H9 (cell line): ENCODE results near the gene GPC6. TPM values are rescaled to one million over a fixed set of nuclear protein-coding genes. Genes with fewer than 3 reads are reported as not detected.

ENCODE experiments used
- DNase-seq: peaks from one replicate; pipeline ENCODE4 v3.0.0-alpha.2; 2017
- H2AFZ ChIP-seq: one replicate; pipeline ENCODE4 v1.6.1; 2013; ENCODE audit warnings: mild to moderate bottlenecking, low read length, control low read depth, moderate library complexity
- H2AK5ac ChIP-seq: 2 replicates; pipeline ENCODE4 v1.6.1; 2013; ENCODE audit warnings: low read length, control low read depth, mixed read lengths; ENCODE audit not compliant: insufficient read length
- H2BK120ac ChIP-seq: one replicate; pipeline ENCODE4 v1.6.1; 2013; ENCODE audit warnings: low read depth, mild to moderate bottlenecking, low read length, control low read depth, inconsistent platforms; ENCODE audit not compliant: poor library complexity, severe bottlenecking
- H2BK12ac ChIP-seq: 2 replicates; pipeline ENCODE4 v1.6.1; 2013; ENCODE audit warnings: low read length, control low read depth, mixed read lengths, low read depth; ENCODE audit not compliant: insufficient read length
- H2BK15ac ChIP-seq: 2 replicates; pipeline ENCODE4 v1.6.1; 2013; ENCODE audit warnings: low read depth, low read length, control low read depth
- H2BK20ac ChIP-seq: one replicate; pipeline ENCODE4 v1.6.1; 2013; ENCODE audit warnings: low read depth, mild to moderate bottlenecking, low read length, control low read depth, inconsistent platforms; ENCODE audit not compliant: poor library complexity, severe bottlenecking
- H2BK5ac ChIP-seq: 2 replicates; pipeline ENCODE4 v1.6.1; 2013; ENCODE audit warnings: low read length, control low read depth, mixed read lengths; ENCODE audit not compliant: insufficient read length
- H3K14ac ChIP-seq: 2 replicates; pipeline ENCODE4 v1.6.1; 2013; ENCODE audit warnings: low read length, control low read depth; ENCODE audit not compliant: insufficient read depth
- H3K18ac ChIP-seq: 2 replicates; pipeline ENCODE4 v1.6.1; 2013; ENCODE audit warnings: low read depth, mild to moderate bottlenecking, mixed read lengths, low read length, control low read depth; ENCODE audit not compliant: insufficient read length
- H3K23ac ChIP-seq: 2 replicates; pipeline ENCODE4 v1.6.1; 2013; ENCODE audit warnings: low read length, control low read depth, mixed read lengths, low read depth; ENCODE audit not compliant: insufficient read length
- H3K23me2 ChIP-seq: 2 replicates; pipeline ENCODE4 v1.6.1; 2013; ENCODE audit warnings: low read depth, mild to moderate bottlenecking, mixed read lengths, low read length, control low read depth; ENCODE audit not compliant: insufficient read length, poor library complexity, severe bottlenecking
- H3K27ac ChIP-seq: 2 replicates; pipeline ENCODE4 v1.5.1; 2013; ENCODE audit warnings: low read length, control low read depth, mixed read lengths, low read depth; ENCODE audit not compliant: insufficient read length
- H3K27me3 ChIP-seq: 2 replicates; pipeline ENCODE4 v1.6.1; 2013; ENCODE audit warnings: low read length, control low read depth, inconsistent platforms; ENCODE audit not compliant: insufficient read depth
- H3K4ac ChIP-seq: 2 replicates; pipeline ENCODE4 v1.6.1; 2013; ENCODE audit warnings: low read depth, mild to moderate bottlenecking, control low read depth, inconsistent platforms, low read length, moderate library complexity
- H3K4me1 ChIP-seq: 2 replicates; pipeline ENCODE4 v1.6.1; 2013; ENCODE audit warnings: low read length, control low read depth, inconsistent platforms; ENCODE audit not compliant: insufficient read depth
- H3K4me2 ChIP-seq: 2 replicates; pipeline ENCODE4 v1.6.1; 2013; ENCODE audit warnings: low read length, control low read depth, mixed read lengths; ENCODE audit not compliant: insufficient read length, insufficient read depth
- H3K56ac ChIP-seq: 2 replicates; pipeline ENCODE4 v1.6.1; 2013; ENCODE audit warnings: low read depth, mild to moderate bottlenecking, mixed read lengths, low read length, control low read depth; ENCODE audit not compliant: insufficient read length
- H3K79me1 ChIP-seq: 2 replicates; pipeline ENCODE4 v1.6.1; 2013; ENCODE audit warnings: low read depth, mild to moderate bottlenecking, moderate library complexity, low read length, control low read depth, inconsistent platforms; ENCODE audit not compliant: insufficient read depth, poor library complexity, severe bottlenecking
- H3K79me2 ChIP-seq: 2 replicates; pipeline ENCODE4 v1.6.1; 2013; ENCODE audit warnings: low read length, control low read depth, inconsistent platforms; ENCODE audit not compliant: insufficient read depth
- H3K9ac ChIP-seq: 2 replicates; pipeline ENCODE4 v1.6.1; 2013; ENCODE audit warnings: low read length, control low read depth, mixed read lengths; ENCODE audit not compliant: insufficient read length; ENCODE audit errors: extremely low read depth
- H3K9me3 ChIP-seq: one replicate; pipeline ENCODE4 v1.6.1; 2013; ENCODE audit warnings: low read depth, low read length, inconsistent platforms; ENCODE audit not compliant: control insufficient read depth
- H3T11ph ChIP-seq: one replicate; pipeline ENCODE4 v1.6.1; 2013; ENCODE audit warnings: mild to moderate bottlenecking, low read length, control low read depth, inconsistent platforms
- H4K20me1 ChIP-seq: one replicate; pipeline ENCODE4 v1.6.1; 2013; ENCODE audit not compliant: control insufficient read depth, insufficient read length, insufficient read depth
- H4K5ac ChIP-seq: 2 replicates; pipeline ENCODE4 v1.6.1; 2013; ENCODE audit warnings: low read depth, mild to moderate bottlenecking, mixed read lengths, low read length, control low read depth; ENCODE audit not compliant: insufficient read length
- H4K8ac ChIP-seq: replicated peaks from 2 replicates; pipeline ENCODE4 v1.6.1; 2013; ENCODE audit warnings: low read length, control low read depth, mixed read lengths, low read depth; ENCODE audit not compliant: insufficient read length
- H4K91ac ChIP-seq: 2 replicates; pipeline ENCODE4 v1.6.1; 2013; ENCODE audit warnings: low read depth, mild to moderate bottlenecking, moderate library complexity, mixed read lengths, low read length, control low read depth; ENCODE audit not compliant: insufficient read length
- H3K27ac Mint-ChIP-seq, 3 experiments: 2 replicates in 2 of 3; 3 replicates in 1 of 3; pipeline ENCODE4 v1.8.0; 2020 to 2021; ENCODE audit warnings: mixed read lengths in 3 of 3, mild to moderate bottlenecking in 1 of 3, moderate library complexity in 1 of 3
- H3K27me3 Mint-ChIP-seq: 2 replicates; pipeline ENCODE4 v1.8.0; 2021; ENCODE audit warnings: low read depth, mild to moderate bottlenecking, moderate library complexity, mixed read lengths
- H3K36me3 Mint-ChIP-seq, 3 experiments: 2 replicates in 2 of 3; 3 replicates in 1 of 3; pipeline ENCODE4 v1.8.0; 2020 to 2021; ENCODE audit warnings: low read depth in 3 of 3, mixed read lengths in 3 of 3; ENCODE audit not compliant: insufficient read depth in 1 of 3
- H3K4me1 Mint-ChIP-seq, 2 experiments: 2 replicates each; pipeline ENCODE4 v1.8.0; 2020; ENCODE audit warnings: mixed read lengths in 2 of 2
- H3K4me3 Mint-ChIP-seq, 2 experiments: 2 replicates in 1 of 2; 3 replicates in 1 of 2; pipeline ENCODE4 v1.8.0; 2020 to 2021; ENCODE audit warnings: mild to moderate bottlenecking in 2 of 2, mixed read lengths in 2 of 2, moderate library complexity in 1 of 2
- H3K9me3 Mint-ChIP-seq, 2 experiments: 2 replicates in 1 of 2; 3 replicates in 1 of 2; pipeline ENCODE4 v1.8.0; 2020; ENCODE audit warnings: mild to moderate bottlenecking in 2 of 2, mixed read lengths in 2 of 2, moderate library complexity in 1 of 2
- WGBS: extraction: QIAGEN DNeasy Blood & Tissue Kit; methylation state at CpG from one replicate; pipeline ENCODE4 v1.1.7; 2013; ENCODE audit warnings: missing lambda C conversion rate, low lambda C conversion rate, mixed read lengths; ENCODE audit not compliant: insufficient read length; ENCODE audit errors: extremely low coverage; 5-methylcytosine and 5-hydroxymethylcytosine counted together
- total RNA-seq: library from RNA; stranded (reverse); gene quantifications from 2 replicates; pipeline ENCODE4 v1.2.1, GENCODE V29; 2021
- TF ChIP-seq, protein P1 (sequence below): fragments of 200-600 bp; sonication (generic); conservative IDR thresholded peaks from 3 replicates; pipeline ENCODE4 v1.8.0; 2021; ENCODE audit warnings: antibody characterized with exemption, mild to moderate bottlenecking

GPC6 gene
- total RNA-seq, 1 experiment from 2014 or later: 15.6 TPM

DNA sequence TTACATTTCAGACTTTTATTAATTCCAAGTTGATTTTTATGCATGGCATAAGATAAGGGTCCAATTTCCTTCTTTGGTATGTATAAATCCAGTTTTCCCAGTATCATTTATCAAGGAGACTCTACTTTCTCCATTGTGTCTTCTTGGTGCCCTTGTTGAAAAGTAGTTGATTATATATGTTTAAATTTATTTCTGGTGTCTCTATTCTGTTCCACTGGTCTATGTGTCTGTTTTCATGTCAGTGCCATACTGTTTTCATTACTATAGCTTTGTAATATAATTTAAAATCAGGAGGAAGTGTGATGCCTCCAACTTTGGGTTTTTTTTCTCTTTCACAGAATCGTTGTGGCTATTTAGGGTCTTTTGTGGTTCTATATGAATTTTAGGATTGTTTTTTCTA lies 1019.9 kb downstream of the GPC6 start:
- no peak overlapping the region for H2AFZ ChIP-seq
- DNase-seq: no peak
- no peak overlapping the region for H4K8ac ChIP-seq
- no peak overlapping the region for H3K4ac ChIP-seq
- no peak overlapping the region for H3K23ac ChIP-seq
- H2BK12ac ChIP-seq: no peak overlapping the region
- no peaks in the 10 kb centered on the region for H3K23me2 ChIP-seq
- H3K79me2 ChIP-seq: no peaks in the 10 kb centered on the region
- no peak overlapping the region for H2BK120ac ChIP-seq
- no peak overlapping the region for H4K91ac ChIP-seq
- no peak overlapping the region for H4K5ac ChIP-seq
- no peaks in the 10 kb centered on the region for H4K20me1 ChIP-seq
- H3K4me2 ChIP-seq: no peak overlapping the region
- H3K4me3 Mint-ChIP-seq: no peak overlapping the region
- H2BK20ac ChIP-seq: no peak overlapping the region
- H3K9ac ChIP-seq: no peak overlapping the region
- TF ChIP-seq, protein P1, sequence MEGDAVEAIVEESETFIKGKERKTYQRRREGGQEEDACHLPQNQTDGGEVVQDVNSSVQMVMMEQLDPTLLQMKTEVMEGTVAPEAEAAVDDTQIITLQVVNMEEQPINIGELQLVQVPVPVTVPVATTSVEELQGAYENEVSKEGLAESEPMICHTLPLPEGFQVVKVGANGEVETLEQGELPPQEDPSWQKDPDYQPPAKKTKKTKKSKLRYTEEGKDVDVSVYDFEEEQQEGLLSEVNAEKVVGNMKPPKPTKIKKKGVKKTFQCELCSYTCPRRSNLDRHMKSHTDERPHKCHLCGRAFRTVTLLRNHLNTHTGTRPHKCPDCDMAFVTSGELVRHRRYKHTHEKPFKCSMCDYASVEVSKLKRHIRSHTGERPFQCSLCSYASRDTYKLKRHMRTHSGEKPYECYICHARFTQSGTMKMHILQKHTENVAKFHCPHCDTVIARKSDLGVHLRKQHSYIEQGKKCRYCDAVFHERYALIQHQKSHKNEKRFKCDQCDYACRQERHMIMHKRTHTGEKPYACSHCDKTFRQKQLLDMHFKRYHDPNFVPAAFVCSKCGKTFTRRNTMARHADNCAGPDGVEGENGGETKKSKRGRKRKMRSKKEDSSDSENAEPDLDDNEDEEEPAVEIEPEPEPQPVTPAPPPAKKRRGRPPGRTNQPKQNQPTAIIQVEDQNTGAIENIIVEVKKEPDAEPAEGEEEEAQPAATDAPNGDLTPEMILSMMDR: no peak
- no peak overlapping the region for H2BK5ac ChIP-seq
- H2AK5ac ChIP-seq: no peak overlapping the region
- no peaks in the 10 kb centered on the region for H3K4me1 ChIP-seq
- H3K27me3 Mint-ChIP-seq: no peaks in the 10 kb centered on the region; the same call in 1 of the 2 replicates
- no peaks in the 10 kb centered on the region for H3K36me3 Mint-ChIP-seq
- no peaks in the 10 kb centered on the region for H3K27me3 ChIP-seq
- H3K9me3 ChIP-seq: no peaks in the 10 kb centered on the region
- no CpG with 5 or more reads among the region's 1 CpG for WGBS
- no peak overlapping the region for H3K27ac Mint-ChIP-seq
- no peak overlapping the region for H3K18ac ChIP-seq
- H3K27ac ChIP-seq: no peak overlapping the region
- H3K14ac ChIP-seq: no peak overlapping the region
- H3K79me1 ChIP-seq: no peaks in the 10 kb centered on the region
- H2BK15ac ChIP-seq: no peak overlapping the region
- no peak overlapping the region for H3K56ac ChIP-seq
- peaks cover 5 to 9% of the 10 kb centered on the region in 2 experiments; a peak in 3 of 4 replicates for H3K4me1 Mint-ChIP-seq
- no peak overlapping the region for H3T11ph ChIP-seq
- H3K9me3 Mint-ChIP-seq: peaks cover 0 to 11% of the 10 kb centered on the region in 2 experiments; a peak in 3 of 5 replicates
